GM12878 (cell line): ENCODE results near the gene THUMPD3. TPM values are rescaled to one million over a fixed set of nuclear protein-coding genes. Genes with fewer than 3 reads are reported as not detected.

ENCODE experiments used
- ATAC-seq: fragments of 200-7000 bp; cut with Tn5 transposase; 3 replicates; pipeline ENCODE4 v1.9.1; 2020; ENCODE audit warnings: mild to moderate bottlenecking, moderate library complexity
- BruUV-seq: library from RNA; stranded (reverse); fragments of 400-500 nt; replicated peaks from 2 replicates; lab custom pipeline; 2021; lab: Mats Ljungman, UMichigan
- CTCF ChIA-PET: fragments of 300-600 bp; sonication (Branson Sonifier 250); formaldehyde crosslinking; extraction: SDS; loops from one replicate; lab custom pipeline; 2021; ENCODE audit warnings: inconsistent platforms; lab: Yijun Ruan, JAX
- POLR2A ChIA-PET: fragments of 350-600 bp; formaldehyde crosslinking; extraction: SDS; loops from one replicate; lab custom pipeline; 2021; ENCODE audit warnings: inconsistent platforms; lab: Charles Lee
- RAD21 ChIA-PET: fragments of 300-600 bp; sonication (Branson Sonifier 250); formaldehyde crosslinking; loops from one replicate; lab custom pipeline; 2023; ENCODE audit warnings: antibody characterized with exemption; ENCODE audit not compliant: unreplicated experiment; lab: Charles Lee
- SMC1A ChIA-PET: fragments of 300-600 bp; sonication (Branson Sonifier 250); formaldehyde crosslinking; loops from one replicate; lab custom pipeline; 2023; ENCODE audit not compliant: unreplicated experiment, uncharacterized antibody; lab: Charles Lee
- DNase-seq: peaks from one replicate; pipeline ENCODE4 v3.0.0-alpha.2; 2011; ENCODE audit warnings: low read depth, low spot score
- FAIRE-seq: peaks from 3 replicates; lab custom pipeline; 2011; peaks lifted over from hg19 to GRCh38; lab: Jason Lieb, UNC
- H2AFZ ChIP-seq: 2 replicates; pipeline ENCODE4 v1.6.0; 2011; ENCODE audit warnings: low read depth, low read length, control low read depth; ENCODE audit not compliant: control insufficient read depth
- H3K27ac ChIP-seq: 2 replicates; pipeline ENCODE4 v1.5.1; 2011; ENCODE audit warnings: control low read depth; ENCODE audit not compliant: control insufficient read depth, insufficient read depth
- H3K27me3 ChIP-seq, 2 experiments: replicated peaks in 1 of 2; 2 replicates each; pipeline versions ENCODE4 v1.6.0 to v1.6.1; 2011; ENCODE audit warnings: low read length in 1 of 2; ENCODE audit not compliant: control insufficient read depth in 2 of 2, insufficient read depth in 2 of 2
- H3K36me3 ChIP-seq, 2 experiments: 2 replicates each; pipeline ENCODE4 v1.5.1; 2011; ENCODE audit warnings: low read length in 1 of 2; ENCODE audit not compliant: control insufficient read depth in 2 of 2, insufficient read depth in 2 of 2
- H3K4me1 ChIP-seq: 2 replicates; pipeline ENCODE4 v1.6.1; 2011; ENCODE audit warnings: mild to moderate bottlenecking, low read length, moderate library complexity, mixed read lengths; ENCODE audit not compliant: control insufficient read depth, insufficient read depth
- H3K4me2 ChIP-seq: 2 replicates; pipeline ENCODE4 v1.6.0; 2011; ENCODE audit warnings: control low read depth; ENCODE audit not compliant: control insufficient read depth, insufficient read depth
- H3K4me3 ChIP-seq: fragments of 200-600 bp; sonication (generic); 2 replicates; pipeline ENCODE4 v1.5.1; 2016
- H3K79me2 ChIP-seq: 2 replicates; pipeline ENCODE4 v1.6.0; 2011; ENCODE audit warnings: low read length; ENCODE audit not compliant: control insufficient read depth, insufficient read depth
- H3K9ac ChIP-seq: 2 replicates; pipeline ENCODE4 v1.8.0; 2011; ENCODE audit warnings: low read length, control low read depth, mixed read lengths; ENCODE audit not compliant: control insufficient read depth, insufficient read depth
- H3K9me3 ChIP-seq: replicated peaks from 3 replicates; pipeline ENCODE4 v1.5.1; 2011; ENCODE audit warnings: mild to moderate bottlenecking, low read length; ENCODE audit not compliant: control insufficient read depth, insufficient read depth
- H4K20me1 ChIP-seq: 2 replicates; pipeline ENCODE4 v1.6.0; 2011; ENCODE audit not compliant: control insufficient read depth, insufficient read depth
- JUNB ChIP-seq: IDR thresholded peaks from 2 replicates; pipeline ENCODE4 v1.6.1; 2016; ENCODE audit warnings: antibody characterized with exemption, mild to moderate bottlenecking
- WGBS: methylation state at CpG from one replicate; pipeline ENCODE4 v1.1.6; 2016; ENCODE audit warnings: low lambda C conversion rate; ENCODE audit not compliant: insufficient replicate concordance, insufficient coverage; ENCODE audit errors: missing lambda C conversion rate; 5-methylcytosine and 5-hydroxymethylcytosine counted together
- in situ Hi-C: fragments of 300-500 bp; cut with MboI; formaldehyde crosslinking; loops from 9 replicates; pipeline ENCODE4 v1.14.3; 2018; ENCODE audit warnings: mixed read lengths
- intact Hi-C: fragments of 100-400 bp; cut with micrococcal nuclease; formaldehyde crosslinking; loops from one replicate; pipeline ENCODE4 v1.14.2; 2022; ENCODE audit not compliant: unreplicated experiment
- polyA plus RNA-seq, 11 experiments: library from polyadenylated mRNA; depleted of rRNA in 4 of 11; unstranded in 6 of 11; stranded (reverse) in 5 of 11; fragments of >200 nt; fragmentation: Nextera tagmentation in 4 of 11; fragmentation: Illumina TruSeq in 1 of 11; extraction: Ambion mirVana in 4 of 11; extraction: Trizol in 1 of 11; gene quantifications; 1 replicate in 1 of 11; 2 replicates in 10 of 11; pipeline versions ENCODE4 v1.2.1 to v1.2.3, GENCODE V29; 2011 to 2016; ENCODE audit warnings: inconsistent platforms in 2 of 11, missing spikeins in 2 of 11, low read depth in 1 of 11
- total RNA-seq, 4 experiments: library from RNA; depleted of rRNA in 3 of 4; stranded (reverse); fragments of >200 nt in 3 of 4; fragmentation: Illumina TruSeq in 1 of 4; extraction: Trizol in 1 of 4; gene quantifications; 2 replicates each; pipeline versions ENCODE4 v1.2.1 to v1.2.3, GENCODE V29; 2013 to 2021
- TF ChIP-seq, protein P1 (sequence below): fragments of 450-650 bp; IDR thresholded peaks from 2 replicates; pipeline ENCODE4 v1.6.1; 2016; ENCODE audit warnings: mild to moderate bottlenecking

THUMPD3 gene
- total and polyA plus RNA-seq, 10 of the 15 experiments (the other 5 are each of a cell fraction or from before 2014, with no cell fraction given), result 28.7 to 47.4 (median 41.8) TPM

GRCh38 chr3:9420850-9421549, 58.1 kb downstream of the THUMPD3 start:
- no TSS peak for BruUV-seq
- intact Hi-C loops, result no loop called here

More at GRCh38 chr3:9420850-9421549, 58.1 kb downstream of the THUMPD3 start:
- Histone ChIP-seq H3K27me3 (no peaks in the 10 kb centered on the region), H2AFZ (no peak overlapping the region), H3K79me2 (peaks cover 82% of the 10 kb centered on the region), H3K36me3 (peaks cover 1 to 21% of the 10 kb centered on the region in 2 experiments; a peak in 3 of 4 replicates), H3K9ac (no peak overlapping the region), H4K20me1 (no peaks in the 10 kb centered on the region; the same call in 1 of the 2 replicates), H3K9me3 (no peaks in the 10 kb centered on the region), H3K4me3 (no peak overlapping the region), H3K27ac (no peak overlapping the region), H3K4me2 (no peak overlapping the region), H3K4me1 (no peaks in the 10 kb centered on the region)
- CTCF ChIA-PET, result interaction anchor here (0.7 to 3.8 kb wide), 7 partner anchors 11 to 69 kb away, joined by 3 to 11 read pairs (median 6); no protein-coding TSS in a partner anchor
- POLR2A ChIA-PET, result interaction anchor here (0.5 to 1.4 kb wide), 6 partner anchors 21 to 307 kb away, joined by 3 to 5 read pairs (median 3); partner anchors contain the start of gene THUMPD3
- in situ Hi-C loops, result no loop called here
- SMC1A ChIA-PET, result interaction anchor here (0.6 to 2.1 kb wide), 10 partner anchors 8 to 68 kb away, joined by 3 to 11 read pairs (median 5); partner anchors contain the start of gene THUMPD3
- no peak for FAIRE-seq
- no peak for ATAC-seq
- 96% methylated on average over 2 of the region's 2 CpGs for WGBS
- RAD21 ChIA-PET, result interaction anchor here (1.5 to 2.8 kb wide), 3 partner anchors 18 to 58 kb away, joined by 4 to 8 read pairs (median 5); partner anchors contain the start of gene THUMPD3
- no peak for DNase-seq
- TF ChIP-seq, protein P1, sequence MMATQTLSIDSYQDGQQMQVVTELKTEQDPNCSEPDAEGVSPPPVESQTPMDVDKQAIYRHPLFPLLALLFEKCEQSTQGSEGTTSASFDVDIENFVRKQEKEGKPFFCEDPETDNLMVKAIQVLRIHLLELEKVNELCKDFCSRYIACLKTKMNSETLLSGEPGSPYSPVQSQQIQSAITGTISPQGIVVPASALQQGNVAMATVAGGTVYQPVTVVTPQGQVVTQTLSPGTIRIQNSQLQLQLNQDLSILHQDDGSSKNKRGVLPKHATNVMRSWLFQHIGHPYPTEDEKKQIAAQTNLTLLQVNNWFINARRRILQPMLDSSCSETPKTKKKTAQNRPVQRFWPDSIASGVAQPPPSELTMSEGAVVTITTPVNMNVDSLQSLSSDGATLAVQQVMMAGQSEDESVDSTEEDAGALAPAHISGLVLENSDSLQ, result no peak
- TF ChIP-seq JUNB, result 0 out of 2 replicates have a peak, but pooled peaks have one; percentile 8
